Activated CD4-positive, alpha-beta T cell treated with anti-CD3 and anti-CD28 coated beads for 36 hours (primary cell): Measurements from ENCODE around the gene STOML1. TPM values are rescaled to one million over a fixed set of nuclear protein-coding genes. Genes with fewer than 3 reads are reported as not detected.

Source experiments
- ATAC-seq: fragments of 200-7000 bp; cut with Tn5 transposase; one replicate; pipeline ENCODE4 v1.10.0; 2021; ENCODE audit warnings: mild to moderate bottlenecking, moderate library complexity
- CTCF ChIA-PET: fragments of 350-600 bp; sonication (Branson Sonifier 250); formaldehyde crosslinking; loops from one replicate; lab custom pipeline; 2021; ENCODE audit warnings: antibody characterized with exemption; lab: Charles Lee
- POLR2A ChIA-PET: fragments of 350-600 bp; sonication (Branson Sonifier 250); formaldehyde crosslinking; loops from one replicate; lab custom pipeline; 2021; ENCODE audit warnings: antibody characterized with exemption, inconsistent platforms; lab: Charles Lee
- DNase-seq: peaks from one replicate; pipeline ENCODE4 v3.0.0-alpha.2; 2020
- H3K27ac Mint-ChIP-seq: one replicate; pipeline ENCODE4 v1.8.0; 2021; ENCODE audit warnings: mixed read lengths
- H3K27me3 Mint-ChIP-seq: one replicate; pipeline ENCODE4 v1.8.0; 2021; ENCODE audit warnings: mixed read lengths
- H3K36me3 Mint-ChIP-seq: one replicate; pipeline ENCODE4 v1.8.0; 2021; ENCODE audit warnings: low read depth, mixed read lengths
- H3K4me1 Mint-ChIP-seq: one replicate; pipeline ENCODE4 v1.8.0; 2021; ENCODE audit warnings: mixed read lengths
- H3K4me3 Mint-ChIP-seq: one replicate; pipeline ENCODE4 v1.8.0; 2021; ENCODE audit warnings: mild to moderate bottlenecking, moderate library complexity, mixed read lengths
- H3K9me3 Mint-ChIP-seq: one replicate; pipeline ENCODE4 v1.8.0; 2021; ENCODE audit warnings: low read depth, mixed read lengths
- intact Hi-C, 2 experiments: fragments of 100-400 bp; cut with DNase I in 1 of 2; cut with micrococcal nuclease in 1 of 2; formaldehyde crosslinking; loops; one replicate each; pipeline versions ENCODE4 v1.14.2 to v1.15.1; 2022 to 2024; cut with DNase I, micrococcal nuclease
- total RNA-seq, 2 experiments: library from RNA; stranded (reverse); gene quantifications; one replicate each; pipeline ENCODE4 v1.2.3, GENCODE V29; 2021

The STOML1 gene
- total RNA-seq, 2 experiments from 2014 or later, result 6.3 to 7.1 TPM

- peaks cover 24% of the 10 kb centered on the region for H3K4me1 Mint-ChIP-seq
- no peak for ATAC-seq
- CTCF ChIA-PET, result interaction anchor here (0.6 to 6.3 kb wide), 4 partner anchors 15 to 625 kb away, joined by 3 to 57 read pairs (median 6); no protein-coding TSS in a partner anchor
- intact Hi-C loops, result no loop called here
- no peak overlapping the region for H3K27ac Mint-ChIP-seq
- DNase-seq, result no peak
- no peak overlapping the region for H3K4me3 Mint-ChIP-seq
- POLR2A ChIA-PET, result interaction anchor here (0.6 kb wide), 1 partner anchor 208 kb away, joined by 3 read pairs; no protein-coding TSS in a partner anchor
- H3K36me3 Mint-ChIP-seq, result peaks cover 8% of the 10 kb centered on the region
- no peaks in the 10 kb centered on the region for H3K27me3 Mint-ChIP-seq
- H3K9me3 Mint-ChIP-seq, result no peaks in the 10 kb centered on the region
Measured at GRCh38 chr15:73987681-73988444, 4.2 kb downstream of the STOML1 start.

GRCh38 chr15:73987250-73987649 lies 4.8 kb downstream of the STOML1 start:
- ChIA-PET POLR2A (interaction anchor here (0.6 kb wide), 1 partner anchor 207 kb away, joined by 3 read pairs; no protein-coding TSS in a partner anchor), CTCF (interaction anchor here (0.8 to 6.3 kb wide), 3 partner anchors 15 to 626 kb away, joined by 3 to 57 read pairs (median 8); no protein-coding TSS in a partner anchor)
- intact Hi-C loops, result no loop called here
- H3K4me1 Mint-ChIP-seq, result peaks cover 24% of the 10 kb centered on the region
- DNase-seq (no peak), ATAC-seq (no peak)
- H3K9me3 Mint-ChIP-seq, result no peaks in the 10 kb centered on the region
- no peaks in the 10 kb centered on the region for H3K27me3 Mint-ChIP-seq
- peaks cover 8% of the 10 kb centered on the region for H3K36me3 Mint-ChIP-seq
- no peak overlapping the region for H3K4me3 Mint-ChIP-seq
- H3K27ac Mint-ChIP-seq, result no peak overlapping the region

- ChIA-PET POLR2A (no interaction called here), CTCF (interaction anchor here (2.4 to 6.3 kb wide), 2 partner anchors 14 to 62 kb away, joined by 8 to 57 read pairs; no protein-coding TSS in a partner anchor)
- no peak for DNase-seq
- Mint-ChIP-seq H3K4me3 (no peak overlapping the region), H3K4me1 (peaks cover 29% of the 10 kb centered on the region), H3K27ac (no peak overlapping the region), H3K36me3 (peaks cover 8% of the 10 kb centered on the region), H3K27me3 (no peaks in the 10 kb centered on the region), H3K9me3 (no peaks in the 10 kb centered on the region)
- intact Hi-C loops, result no loop called here
- ATAC-seq, result no peak
Measured at GRCh38 chr15:73986776-73987056, 5.4 kb downstream of the STOML1 start.

- H3K9me3 Mint-ChIP-seq, result no peaks in the 10 kb centered on the region
- H3K36me3 Mint-ChIP-seq, result peaks cover 8% of the 10 kb centered on the region
- H3K27me3 Mint-ChIP-seq, result no peaks in the 10 kb centered on the region
- H3K4me1 Mint-ChIP-seq, result peaks cover 31% of the 10 kb centered on the region
- ATAC-seq (no peak), DNase-seq (no peak)
- CTCF ChIA-PET, result interaction anchor here (0.8 to 6.3 kb wide), 4 partner anchors 10 to 62 kb away, joined by 3 to 57 read pairs (median 6); no protein-coding TSS in a partner anchor
- intact Hi-C loops, result no loop called here
- no peak overlapping the region for H3K4me3 Mint-ChIP-seq
- POLR2A ChIA-PET, result interaction anchor here (1.2 kb wide), 1 partner anchor 8 kb away, joined by 3 read pairs; the partner anchor contains the start of gene PML
- no peak overlapping the region for H3K27ac Mint-ChIP-seq
Measured at GRCh38 chr15:73986055-73986775, 5.9 kb downstream of the STOML1 start.

- DNase-seq (no peak), ATAC-seq (no peak)
- Mint-ChIP-seq H3K27ac (peak overlapping the region; percentile 28), H3K27me3 (no peaks in the 10 kb centered on the region), H3K4me3 (no peak overlapping the region), H3K4me1 (peaks cover 25% of the 10 kb centered on the region), H3K36me3 (peaks cover 8% of the 10 kb centered on the region), H3K9me3 (no peaks in the 10 kb centered on the region)
- intact Hi-C loops, result no loop called here
- CTCF ChIA-PET, result interaction anchor here (0.6 to 6.3 kb wide), 4 partner anchors 11 to 454 kb away, joined by 3 to 57 read pairs (median 4); no protein-coding TSS in a partner anchor
- POLR2A ChIA-PET, result interaction anchor here (1.2 kb wide), 1 partner anchor 9 kb away, joined by 3 read pairs; the partner anchor contains the start of gene PML
Measured at GRCh38 chr15:73985101-73985873, 6.8 kb downstream of the STOML1 start.

- POLR2A ChIA-PET, result no interaction called here
- H3K4me1 Mint-ChIP-seq, result peaks cover 25% of the 10 kb centered on the region
- no peak for DNase-seq
- H3K27me3 Mint-ChIP-seq, result no peaks in the 10 kb centered on the region
- peak overlapping the region; percentile 45 for H3K27ac Mint-ChIP-seq
- no peaks in the 10 kb centered on the region for H3K9me3 Mint-ChIP-seq
- intact Hi-C loops, result no loop called here
- CTCF ChIA-PET, result interaction anchor here (6.3 kb wide), 1 partner anchor 12 kb away, joined by 57 read pairs; no protein-coding TSS in a partner anchor
- no peak for ATAC-seq
- peaks cover 8% of the 10 kb centered on the region for H3K36me3 Mint-ChIP-seq
- H3K4me3 Mint-ChIP-seq, result no peak overlapping the region
Measured at GRCh38 chr15:73984208-73984979, 7.7 kb downstream of the STOML1 start.

- ATAC-seq, result no peak
- Mint-ChIP-seq H3K27me3 (no peaks in the 10 kb centered on the region), H3K9me3 (no peaks in the 10 kb centered on the region), H3K27ac (peak overlapping the region; percentile 45), H3K36me3 (peaks cover 8% of the 10 kb centered on the region), H3K4me3 (no peak overlapping the region), H3K4me1 (peaks cover 28% of the 10 kb centered on the region)
- intact Hi-C loops, result no loop called here
- ChIA-PET CTCF (interaction anchor here (0.7 to 0.8 kb wide), 2 partner anchors 10 to 18 kb away, joined by 3 read pairs; no protein-coding TSS in a partner anchor), POLR2A (no interaction called here)
- DNase-seq, result no peak
Measured at GRCh38 chr15:73983773-73984172, 8.3 kb downstream of the STOML1 start.

GRCh38 chr15:73983211-73983727 lies 8.8 kb downstream of the STOML1 start:
- Mint-ChIP-seq H3K27ac (peak overlapping the region; percentile 93), H3K9me3 (no peaks in the 10 kb centered on the region), H3K36me3 (peaks cover 8% of the 10 kb centered on the region), H3K4me1 (peaks cover 28% of the 10 kb centered on the region), H3K27me3 (no peaks in the 10 kb centered on the region), H3K4me3 (no peak overlapping the region)
- DNase-seq, result no peak
- ChIA-PET CTCF (interaction anchor here (0.6 to 0.8 kb wide), 4 partner anchors 9 to 180 kb away, joined by 3 to 5 read pairs (median 3); no protein-coding TSS in a partner anchor), POLR2A (no interaction called here)
- intact Hi-C loops, result no loop called here
- no peak for ATAC-seq

- POLR2A ChIA-PET, result interaction anchor here (0.6 kb wide), 1 partner anchor 1587 kb away, joined by 3 read pairs; no protein-coding TSS in a partner anchor
- ATAC-seq (peak; percentile 81), DNase-seq (peak; percentile 78)
- Mint-ChIP-seq H3K27ac (peak overlapping the region; percentile 93), H3K9me3 (no peaks in the 10 kb centered on the region), H3K4me1 (peaks cover 25% of the 10 kb centered on the region), H3K4me3 (peak overlapping the region; percentile 52), H3K27me3 (no peaks in the 10 kb centered on the region), H3K36me3 (peaks cover 8% of the 10 kb centered on the region)
- intact Hi-C loops, result no loop called here
- CTCF ChIA-PET, result interaction anchor here (0.8 to 1.8 kb wide), 4 partner anchors 9 to 180 kb away, joined by 3 to 8 read pairs (median 6); partner anchors contain the start of genes PML and STOML1
Measured at GRCh38 chr15:73982222-73982962, 9.7 kb downstream of the STOML1 start.
